Thoracic aorta (tissue), 2 donors: ENCODE results near the gene CHST11. TPM values are rescaled to one million over a fixed set of nuclear protein-coding genes. Genes with fewer than 3 reads are reported as not detected.

ENCODE experiments used
- ATAC-seq: fragments of 150-250 bp; one replicate; pipeline ENCODE4 v1.8.0; 2017; ENCODE audit warnings: low read depth; ENCODE audit not compliant: insufficient number of reproducible peaks, low FRiP score
- DNase-seq: peaks from one replicate; pipeline ENCODE4 v3.0.0-alpha.2; 2020; ENCODE audit warnings: low spot score
- H3K27ac ChIP-seq, 2 donors: fragments of 200-600 bp; sonication (generic); 1 replicate in 1 of 2; 2 replicates in 1 of 2; pipeline ENCODE4 v1.5.1; 2016; ENCODE audit warnings: mild to moderate bottlenecking in 2 of 2, moderate library complexity in 2 of 2
- H3K27me3 ChIP-seq: fragments of 200-600 bp; sonication (generic); replicated peaks from 2 replicates; pipeline ENCODE4 v1.6.0; 2016; ENCODE audit warnings: mild to moderate bottlenecking; ENCODE audit not compliant: insufficient read depth
- H3K36me3 ChIP-seq: fragments of 200-600 bp; sonication (generic); one replicate; pipeline ENCODE4 v1.5.1; 2016
- H3K4me1 ChIP-seq, 2 donors: fragments of 200-600 bp; sonication (generic); 1 replicate in 1 of 2; 2 replicates in 1 of 2; pipeline versions ENCODE4 v1.5.1 to v1.6.0; 2016; ENCODE audit warnings: low read depth in 2 of 2, mild to moderate bottlenecking in 1 of 2; ENCODE audit not compliant: control insufficient read depth in 1 of 2
- H3K4me3 ChIP-seq: fragments of 200-600 bp; sonication (generic); 2 replicates; pipeline ENCODE4 v1.5.1; 2016; ENCODE audit warnings: mild to moderate bottlenecking
- H3K9me3 ChIP-seq: fragments of 200-600 bp; sonication (generic); 2 replicates; pipeline ENCODE4 v1.5.1; 2016
- CTCF ChIP-seq: fragments of 200-600 bp; sonication (generic); IDR thresholded peaks from one replicate; pipeline ENCODE4 v1.5.1; 2019; ENCODE audit warnings: antibody characterized with exemption
- total RNA-seq, 2 donors: library from RNA; depleted of rRNA; stranded (reverse); fragments of >200 nt; gene quantifications; one replicate each; pipeline versions ENCODE4 v1.1.0 to v1.2.3, GENCODE V29; 2016

Gene CHST11
- total RNA-seq, 2 donors from 2014 or later = 41.9 to 79.3 TPM

GRCh38 chr12:104694161-104694560 lies 237.4 kb downstream of the CHST11 start:
- no peaks in the 10 kb centered on the region for H3K9me3 ChIP-seq
- H3K27ac ChIP-seq = peak overlapping the region in 1 of 2 donors; percentile 20
- H3K36me3 ChIP-seq = no peaks in the 10 kb centered on the region
- no peak overlapping the region for H3K4me3 ChIP-seq
- H3K4me1 ChIP-seq = peaks cover 25 to 44% of the 10 kb centered on the region in 2 donors
- no peak for ATAC-seq
- TF ChIP-seq CTCF = no peak
- H3K27me3 ChIP-seq = no peaks in the 10 kb centered on the region
- DNase-seq = no peak

GRCh38 chr12:104694711-104695110 lies 238.0 kb downstream of the CHST11 start:
- Histone ChIP-seq H3K4me1 (peaks cover 28 to 44% of the 10 kb centered on the region in 2 donors), H3K27me3 (no peaks in the 10 kb centered on the region), H3K9me3 (no peaks in the 10 kb centered on the region), H3K4me3 (no peak overlapping the region), H3K36me3 (no peaks in the 10 kb centered on the region), H3K27ac (peak overlapping the region in 1 of 2 donors; percentile 20)
- no peak for TF ChIP-seq CTCF
- DNase-seq = no peak
- no peak for ATAC-seq

GRCh38 chr12:104695453-104696148 lies 238.9 kb downstream of the CHST11 start:
- TF ChIP-seq CTCF = no peak
- no peaks in the 10 kb centered on the region for H3K36me3 ChIP-seq
- H3K9me3 ChIP-seq = no peaks in the 10 kb centered on the region
- H3K27ac ChIP-seq = peak overlapping the region in 1 of 2 donors; percentile 20
- peaks cover 31 to 51% of the 10 kb centered on the region in 2 donors for H3K4me1 ChIP-seq
- DNase-seq (peak; percentile 58), ATAC-seq (peak; percentile 72)
- no peaks in the 10 kb centered on the region for H3K27me3 ChIP-seq
- peak overlapping the region; percentile 55 for H3K4me3 ChIP-seq

GRCh38 chr12:104697186-104697585 lies 240.4 kb downstream of the CHST11 start:
- H3K36me3 ChIP-seq = no peaks in the 10 kb centered on the region
- no peak overlapping the region for H3K27ac ChIP-seq
- peaks cover 31 to 57% of the 10 kb centered on the region in 2 donors for H3K4me1 ChIP-seq
- DNase-seq (no peak), ATAC-seq (no peak)
- TF ChIP-seq CTCF = no peak
- H3K4me3 ChIP-seq = no peak overlapping the region
- no peaks in the 10 kb centered on the region for H3K9me3 ChIP-seq
- H3K27me3 ChIP-seq = no peaks in the 10 kb centered on the region

GRCh38 chr12:104698871-104699270 lies 242.1 kb downstream of the CHST11 start:
- H3K27ac ChIP-seq = peak overlapping the region in 1 of 2 donors; percentile 20
- no peak overlapping the region for H3K4me3 ChIP-seq
- DNase-seq (no peak), ATAC-seq (no peak)
- H3K36me3 ChIP-seq = no peaks in the 10 kb centered on the region
- peaks cover 31 to 72% of the 10 kb centered on the region in 2 donors for H3K4me1 ChIP-seq
- H3K9me3 ChIP-seq = no peaks in the 10 kb centered on the region
- H3K27me3 ChIP-seq = no peaks in the 10 kb centered on the region
- TF ChIP-seq CTCF = no peak
